HG03442 (cell line): ENCODE data around the gene KRTAP4-3.
"Not testable (repeated sequence)": the region's sequence is repeated elsewhere in the genome, so short reads cannot be mapped to it uniquely, and the experiment has no call there.

ENCODE experiments used
- ATAC-seq: cut with Tn5 transposase; IDR thresholded peaks from one replicate; pipeline ENCODE4 v1.9.1; 2021; ENCODE audit warnings: mild to moderate bottlenecking, moderate library complexity; ENCODE audit not compliant: unreplicated experiment

KRTAP4-3 gene

DNA sequence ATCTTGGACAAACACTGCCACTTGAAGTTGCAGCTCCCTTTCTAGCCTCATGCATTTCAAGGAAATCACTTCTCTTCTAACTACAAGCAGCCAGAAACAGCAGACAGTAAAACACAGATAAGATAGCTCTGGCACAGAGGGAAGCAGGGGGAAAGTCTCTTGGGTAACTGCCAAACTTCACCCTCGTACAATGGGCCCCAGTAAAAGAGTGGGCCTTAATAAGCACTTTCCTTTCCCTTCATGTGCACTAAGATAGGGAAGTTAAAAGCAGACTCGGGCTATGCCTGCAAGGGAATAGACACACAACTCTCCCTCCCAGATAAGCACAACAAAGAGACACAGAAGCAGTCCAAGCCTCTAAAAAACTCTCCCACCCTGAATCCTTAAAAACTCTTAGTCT is 14.2 kb downstream of the KRTAP4-3 start:
- ATAC-seq, result no peak

- ATAC-seq, result no peak
Measured at GRCh38 chr17:41151525-41151924, 16.5 kb downstream of the KRTAP4-3 start.

- ATAC-seq, result no peak
Measured at GRCh38 chr17:41150026-41150425, 18.0 kb downstream of the KRTAP4-3 start.

DNA sequence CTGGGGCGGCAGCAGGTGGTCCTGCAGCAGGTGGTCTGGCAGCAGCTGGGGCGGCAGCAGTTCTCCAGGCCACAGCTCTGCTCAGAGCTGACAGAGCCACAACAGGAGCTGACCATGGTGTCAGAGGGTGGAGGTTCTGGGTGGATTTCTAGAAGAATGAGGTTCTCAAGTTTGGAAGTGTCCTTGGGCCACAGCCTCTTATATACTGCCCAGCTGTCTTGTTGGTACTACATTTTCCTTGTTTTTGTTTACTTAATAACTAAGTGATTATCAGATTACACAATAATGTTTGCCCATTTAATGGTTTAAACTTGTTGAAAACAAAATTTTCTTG is 18.4 kb downstream of the KRTAP4-3 start, which contains the start of gene KRTAP4-5:
KRTAP4-5 (minus strand) TSS at position 174 of the 334 bp plus-strand sequence; CDS start at position 116, 58 bp downstream.
- ATAC-seq, result no peak

DNA sequence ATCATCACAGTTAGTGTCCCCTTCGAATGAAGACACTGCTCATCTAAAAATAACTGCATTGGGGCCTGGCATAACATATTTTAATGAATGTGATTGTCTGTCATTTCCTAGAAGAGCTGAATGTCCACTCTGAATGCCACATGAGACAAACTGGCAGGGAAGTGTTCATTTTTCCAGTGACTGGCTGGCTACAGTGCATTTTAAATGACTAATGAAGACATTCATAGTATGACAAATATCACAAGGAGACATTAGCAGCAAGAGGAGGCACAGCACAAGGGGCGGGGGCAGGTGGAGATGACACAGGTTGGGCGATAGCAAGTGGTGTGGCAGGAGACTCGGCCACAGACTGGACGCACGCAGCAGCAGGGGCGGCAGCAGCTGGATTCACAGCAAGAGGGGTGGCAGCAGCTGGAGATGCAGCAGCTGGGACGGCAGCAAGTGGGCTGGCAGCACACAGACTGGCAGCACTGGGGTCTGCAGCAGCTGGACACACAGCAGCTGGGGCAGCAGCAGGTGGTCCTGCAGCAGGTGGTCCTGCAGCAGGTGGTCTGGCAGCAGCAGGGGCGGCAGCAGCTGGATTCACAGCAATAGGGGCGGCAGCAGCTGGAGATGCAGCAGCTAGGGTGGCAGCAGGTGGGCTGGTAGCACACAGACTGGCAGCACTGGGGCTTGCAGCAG is 18.9 kb downstream of the KRTAP4-3 start:
- not testable (repeated sequence) for ATAC-seq

- ATAC-seq, result no peak
Measured at GRCh38 chr17:41147531-41148204, 20.4 kb downstream of the KRTAP4-3 start.

DNA sequence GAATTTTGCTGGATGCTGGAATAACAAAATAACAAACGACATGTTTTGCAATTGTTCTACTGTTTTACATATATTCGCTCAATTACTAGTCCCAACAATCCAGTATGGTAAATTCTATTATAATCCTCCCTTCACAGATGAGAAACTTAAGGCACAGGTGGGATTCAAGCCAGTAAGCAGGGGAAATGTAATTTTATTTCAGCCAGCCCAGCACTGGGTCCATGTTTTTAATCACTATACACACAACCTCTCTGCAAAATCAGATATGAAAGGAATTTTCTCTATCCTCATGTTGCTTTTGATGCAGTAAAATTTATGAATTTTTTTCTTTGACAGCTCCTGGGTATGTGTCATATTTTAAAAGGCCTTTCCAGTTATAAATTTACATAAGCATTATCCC is 22.8 kb downstream of the KRTAP4-3 start:
- ATAC-seq, result no peak

DNA sequence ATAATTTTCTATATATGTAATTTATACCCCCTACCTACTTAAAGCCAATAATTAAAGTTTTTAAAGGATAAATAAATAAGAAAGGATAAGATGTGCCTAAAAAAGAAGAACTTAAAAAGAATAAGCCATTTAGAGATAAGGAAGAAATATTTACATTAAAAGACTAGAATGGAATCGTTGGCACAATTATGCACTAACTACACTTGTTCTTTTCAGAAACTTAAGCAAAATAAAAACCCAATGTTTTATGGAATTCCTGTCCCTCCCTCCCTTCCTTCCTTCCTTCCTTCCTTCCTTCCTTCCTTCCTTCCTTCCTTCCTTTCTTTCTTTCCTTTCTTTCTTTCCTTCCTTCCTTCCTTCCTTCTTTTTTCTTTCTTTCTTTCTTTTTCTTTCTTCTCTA is 23.2 kb downstream of the KRTAP4-3 start:
- ATAC-seq, result no peak

DNA sequence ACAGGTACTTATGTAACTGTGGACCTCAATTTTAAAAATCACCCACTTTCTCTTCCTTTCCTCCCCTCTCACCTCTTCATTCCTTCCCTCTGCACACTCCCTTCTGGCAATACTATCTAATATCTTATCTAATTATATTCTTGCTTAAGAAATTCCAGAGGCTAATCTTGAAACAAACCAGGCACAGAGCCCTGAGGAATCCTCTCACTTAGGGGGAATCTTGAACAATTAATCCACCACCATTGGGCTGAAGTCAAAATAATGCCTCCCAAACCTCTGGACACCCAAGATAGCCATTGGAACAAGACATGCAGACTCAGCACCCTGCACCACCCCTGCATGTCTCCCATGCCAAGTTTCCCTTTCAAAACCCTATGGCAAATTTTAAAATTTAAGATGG is 26.7 kb downstream of the KRTAP4-3 start:
- no peak for ATAC-seq

GRCh38 chr17:41140360-41141131 is 27.5 kb downstream of the KRTAP4-3 start, which contains the start of gene KRTAP4-6:
Gene KRTAP4-6, minus strand, starts transcription at chr17:41140544. Its CDS starts 57 bp downstream, at chr17:41140487.
- ATAC-seq, result no peak

- ATAC-seq, result not testable (repeated sequence)
Measured at GRCh38 chr17:41139865-41140264, 28.2 kb downstream of the KRTAP4-3 start.

DNA sequence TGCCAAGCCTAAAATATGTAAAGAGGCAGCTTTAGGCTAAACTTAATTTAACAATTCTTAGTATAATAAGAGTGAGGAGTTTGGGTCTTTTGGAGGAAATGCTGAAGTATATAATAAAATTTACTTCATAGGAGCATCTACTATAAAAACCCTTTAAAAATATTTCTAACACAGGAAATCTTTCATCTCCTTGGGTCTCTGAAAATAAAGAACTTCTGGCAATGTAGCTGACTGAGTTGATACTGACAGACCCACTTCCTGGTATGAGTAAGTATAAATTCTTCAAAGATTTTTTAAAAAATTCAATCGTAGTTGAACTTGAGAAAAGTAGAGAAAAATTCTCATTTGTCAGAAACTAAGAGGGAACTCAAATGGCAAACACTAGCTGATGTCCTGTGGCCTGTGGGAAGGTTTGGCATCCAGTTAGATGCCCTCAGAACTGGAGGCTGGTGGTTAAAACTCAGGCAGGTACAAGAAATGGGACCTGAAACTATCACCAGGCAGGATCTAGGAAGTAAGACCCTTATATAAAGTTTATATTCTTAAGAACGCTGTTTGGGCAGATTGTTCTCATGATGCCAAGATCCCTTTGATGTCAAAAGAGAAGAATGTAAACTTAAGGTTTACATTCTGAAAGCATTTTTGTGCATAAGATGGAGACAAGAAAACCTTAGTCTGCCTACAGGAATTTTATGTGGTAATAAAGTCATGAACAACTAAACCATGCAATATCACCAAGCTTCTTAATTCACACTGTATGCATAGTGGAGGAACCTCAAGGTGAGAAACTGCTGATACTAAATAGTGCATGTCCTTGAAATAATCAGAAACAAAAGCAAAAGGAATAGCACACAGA is 33.9 kb downstream of the KRTAP4-3 start:
- ATAC-seq, result no peak

DNA sequence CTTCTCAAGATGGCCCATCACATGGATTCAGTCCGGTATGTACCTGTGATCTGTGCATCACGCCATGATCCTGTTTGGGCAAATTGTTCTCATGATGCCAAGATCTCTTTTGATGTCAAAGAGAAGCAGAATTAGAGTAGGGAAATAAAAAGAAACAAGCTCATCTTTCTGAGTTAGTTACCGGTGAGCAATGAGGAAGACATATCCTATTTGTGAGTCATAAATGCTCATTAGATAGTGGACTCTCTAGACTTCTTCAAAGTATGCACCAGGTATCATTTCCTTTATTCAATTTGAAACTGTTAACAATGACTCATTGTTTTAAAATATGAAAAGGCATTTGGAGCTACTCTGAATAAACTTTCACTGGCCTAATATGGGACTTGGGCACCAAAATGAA is 36.0 kb downstream of the KRTAP4-3 start:
- no peak for ATAC-seq

GRCh38 chr17:41127371-41127770 is 40.6 kb downstream of the KRTAP4-3 start:
- ATAC-seq, result no peak

GRCh38 chr17:41126412-41126811 is 41.6 kb downstream of the KRTAP4-3 start:
- ATAC-seq, result no peak

DNA sequence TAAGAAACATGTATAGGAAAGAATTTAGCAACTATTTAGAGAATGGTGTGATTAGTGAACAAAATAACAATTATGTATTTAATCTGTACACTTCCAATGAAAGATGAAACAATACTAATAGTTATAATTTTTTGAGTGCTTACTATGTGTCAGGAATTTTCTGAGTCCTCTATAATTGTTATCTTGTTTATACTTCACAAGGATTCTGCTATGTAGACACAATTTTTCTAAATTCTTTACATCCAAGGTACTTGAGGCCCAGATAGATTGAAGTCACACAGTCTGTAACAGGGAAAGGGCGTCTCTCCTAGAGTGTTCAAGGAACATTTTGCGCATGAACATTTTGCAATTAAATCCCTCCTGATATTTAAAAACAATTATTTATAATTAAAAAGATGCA is 43.0 kb downstream of the KRTAP4-3 start:
- ATAC-seq, result no peak

DNA sequence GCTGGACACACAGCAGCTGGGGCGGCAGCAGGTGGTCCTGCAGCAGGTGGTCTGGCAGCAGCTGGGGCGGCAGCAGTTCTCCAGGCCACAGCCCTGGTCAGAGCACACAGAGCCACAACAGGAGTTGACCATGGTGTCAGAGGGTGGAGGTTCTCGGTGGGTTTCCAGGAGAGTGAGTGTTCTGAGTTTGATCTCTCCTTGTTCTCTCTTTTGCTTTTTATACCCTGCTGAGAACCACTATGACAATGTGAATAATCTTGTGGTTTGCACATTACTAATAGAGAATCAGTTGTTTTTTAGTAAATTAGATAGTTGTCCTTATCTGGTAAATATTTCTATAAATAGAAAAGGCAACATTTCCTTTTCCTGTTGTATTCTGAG is 44.0 kb downstream of the KRTAP4-3 start, which contains the start of gene KRTAP4-12:
KRTAP4-12 (minus strand) TSS at position 192 of the 381 bp plus-strand sequence; CDS start at position 132, 60 bp downstream.
- ATAC-seq, result not testable (repeated sequence)

- ATAC-seq, result not testable (repeated sequence)
Measured at GRCh38 chr17:41123292-41123990, 44.6 kb downstream of the KRTAP4-3 start.

GRCh38 chr17:41121742-41122141 is 46.3 kb downstream of the KRTAP4-3 start:
- no peak for ATAC-seq
